GM12865 (cell line): ENCODE results near the gene MRPL37.

Source experiments
- DNase-seq: peaks from one replicate; pipeline ENCODE4 v3.0.0; 2010; ENCODE audit warnings: low read depth
- H3K4me3 ChIP-seq: 2 replicates; pipeline ENCODE4 v1.5.1; 2011; ENCODE audit warnings: mild to moderate bottlenecking, low read depth, low read length, control low read depth
- CTCF ChIP-seq: IDR thresholded peaks from 2 replicates; pipeline ENCODE4 v1.5.1; 2011; ENCODE audit warnings: low read length, control low read depth, low read depth, inconsistent platforms; ENCODE audit not compliant: insufficient read depth; ENCODE audit errors: missing control alignments

Gene MRPL37

GRCh38 chr1:54172614-54173599 is 27.1 kb upstream of the MRPL37 start:
- DNase-seq = no peak
- H3K4me3 ChIP-seq = no peak overlapping the region
- no peak for TF ChIP-seq CTCF

DNA sequence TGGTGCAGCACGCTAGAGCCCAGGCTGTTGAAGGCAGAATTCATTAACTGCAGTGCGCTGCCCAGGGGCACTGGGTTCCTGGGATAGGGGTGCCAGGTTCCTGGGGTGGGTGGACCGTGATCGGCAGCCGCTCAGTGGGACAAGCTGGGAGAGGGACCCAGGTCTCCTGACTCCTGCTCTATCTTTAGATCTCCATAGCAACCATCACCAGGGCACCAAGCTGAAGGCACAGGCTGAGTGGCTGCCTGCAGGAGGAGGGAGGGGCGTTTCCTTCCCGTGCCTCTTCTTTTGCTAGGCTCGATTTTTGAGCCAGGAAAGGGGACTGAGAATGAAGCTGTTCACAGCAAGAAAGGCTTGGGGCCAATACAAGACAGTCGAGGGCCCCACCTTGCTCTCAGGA is 26.3 kb upstream of the MRPL37 start:
- no peak for DNase-seq

DNA sequence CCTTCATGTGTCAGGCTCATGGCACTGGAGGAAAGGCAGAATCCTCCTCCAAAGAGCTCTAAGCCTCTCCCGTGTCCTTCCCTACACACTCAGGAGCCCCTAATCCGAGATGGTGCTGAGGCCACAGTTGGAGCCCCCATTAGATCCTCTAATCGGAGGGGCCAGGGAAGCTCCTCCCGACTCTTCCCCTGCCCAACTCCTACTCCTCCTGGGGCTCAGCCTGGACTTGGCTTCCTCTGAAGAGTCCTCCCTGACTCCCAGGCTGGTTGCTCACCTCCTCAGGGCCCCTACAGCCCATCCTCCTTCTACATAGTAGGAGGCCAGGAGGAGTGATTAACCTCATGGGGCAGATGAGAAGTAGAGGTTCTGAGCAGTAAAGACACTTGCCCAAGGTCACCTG is 25.9 kb upstream of the MRPL37 start:
- no peak for TF ChIP-seq CTCF
- no peak overlapping the region for H3K4me3 ChIP-seq
- DNase-seq = no peak

More for the DNA sequence above, 26.3 kb upstream of the MRPL37 start:
- no peak overlapping the region for H3K4me3 ChIP-seq
- TF ChIP-seq CTCF = no peak

GRCh38 chr1:54176621-54177327 is 23.2 kb upstream of the MRPL37 start:
- no peak for TF ChIP-seq CTCF
- no peak overlapping the region for H3K4me3 ChIP-seq

GRCh38 chr1:54177726-54178125 is 22.2 kb upstream of the MRPL37 start:
- DNase-seq = no peak
- H3K4me3 ChIP-seq = no peak overlapping the region
- no peak for TF ChIP-seq CTCF

More at GRCh38 chr1:54176621-54177327, 23.2 kb upstream of the MRPL37 start:
- DNase-seq = no peak

DNA sequence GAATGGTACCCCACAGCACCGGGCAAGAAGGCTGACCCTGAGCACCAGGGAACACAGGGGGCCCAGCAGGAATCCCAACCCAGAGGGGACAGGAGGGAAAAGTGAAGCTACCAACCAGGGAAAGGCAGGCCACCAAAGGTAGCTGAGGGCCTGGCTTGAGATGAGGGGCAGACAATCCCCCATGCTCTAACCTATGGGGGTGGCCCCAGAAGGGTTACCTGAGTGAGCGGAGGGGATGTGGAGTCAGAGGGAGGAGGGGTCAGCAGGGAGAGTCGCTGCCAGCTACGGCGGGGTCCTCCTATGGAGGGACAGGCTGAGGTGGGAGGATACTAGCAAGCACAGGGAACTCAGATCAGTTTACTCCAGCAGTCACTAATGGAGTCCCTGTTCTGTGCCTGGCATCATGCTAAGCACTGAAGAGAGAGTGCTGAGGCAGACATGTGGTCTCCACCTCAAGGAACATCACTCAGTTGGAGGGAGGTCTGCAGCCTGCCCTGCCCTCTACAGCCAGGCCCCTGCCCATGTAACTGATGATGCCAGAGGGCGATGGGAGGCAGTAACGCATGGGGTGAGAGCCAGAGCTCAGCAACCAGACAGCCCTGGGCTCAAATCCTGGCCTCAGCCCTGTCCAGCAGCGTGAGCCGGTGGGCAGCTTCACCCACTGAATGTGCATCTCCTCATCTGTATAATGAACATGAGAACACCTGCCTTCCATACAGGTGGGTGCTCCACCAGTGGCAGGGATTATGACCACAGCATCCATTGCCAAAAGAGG is 21.5 kb upstream of the MRPL37 start:
- H3K4me3 ChIP-seq = no peak overlapping the region
- DNase-seq = no peak
- no peak for TF ChIP-seq CTCF
